ENCODE measurements around the gene SH3PXD2A.

DNA sequence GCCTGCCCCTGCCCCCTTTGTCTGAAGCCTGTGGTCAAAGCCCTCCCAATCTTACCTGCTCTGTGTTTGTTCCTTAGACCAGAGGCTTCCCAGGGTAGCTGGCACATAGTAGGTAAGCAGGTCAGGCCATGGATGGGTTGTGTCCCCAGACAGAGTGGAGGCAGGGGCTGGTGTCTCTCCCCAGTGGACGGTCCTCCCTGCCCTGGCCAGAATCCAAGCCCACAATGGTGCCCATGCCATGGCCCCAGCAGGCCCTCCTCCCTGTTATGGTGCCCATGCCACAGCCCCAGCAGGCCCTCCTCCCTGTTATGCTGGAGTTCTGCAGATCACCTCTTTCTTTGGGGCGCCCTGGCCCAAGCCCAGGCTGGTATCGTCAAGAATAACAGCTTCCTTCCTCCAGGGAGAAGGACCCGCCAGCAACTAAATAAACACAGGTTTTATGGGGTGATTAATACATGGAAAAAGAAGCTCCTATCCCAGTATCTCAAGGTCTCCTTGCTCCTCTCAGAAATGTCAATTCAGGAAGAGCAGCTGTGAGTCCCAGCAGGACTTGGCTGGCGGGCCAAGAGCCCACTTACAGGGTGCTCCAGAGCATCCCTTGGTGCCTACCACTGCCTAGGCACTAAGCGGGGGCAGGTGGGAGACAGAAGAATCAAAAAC lies 279.8 kb downstream of the SH3PXD2A start:
- TF ChIP-seq, protein P1, sequence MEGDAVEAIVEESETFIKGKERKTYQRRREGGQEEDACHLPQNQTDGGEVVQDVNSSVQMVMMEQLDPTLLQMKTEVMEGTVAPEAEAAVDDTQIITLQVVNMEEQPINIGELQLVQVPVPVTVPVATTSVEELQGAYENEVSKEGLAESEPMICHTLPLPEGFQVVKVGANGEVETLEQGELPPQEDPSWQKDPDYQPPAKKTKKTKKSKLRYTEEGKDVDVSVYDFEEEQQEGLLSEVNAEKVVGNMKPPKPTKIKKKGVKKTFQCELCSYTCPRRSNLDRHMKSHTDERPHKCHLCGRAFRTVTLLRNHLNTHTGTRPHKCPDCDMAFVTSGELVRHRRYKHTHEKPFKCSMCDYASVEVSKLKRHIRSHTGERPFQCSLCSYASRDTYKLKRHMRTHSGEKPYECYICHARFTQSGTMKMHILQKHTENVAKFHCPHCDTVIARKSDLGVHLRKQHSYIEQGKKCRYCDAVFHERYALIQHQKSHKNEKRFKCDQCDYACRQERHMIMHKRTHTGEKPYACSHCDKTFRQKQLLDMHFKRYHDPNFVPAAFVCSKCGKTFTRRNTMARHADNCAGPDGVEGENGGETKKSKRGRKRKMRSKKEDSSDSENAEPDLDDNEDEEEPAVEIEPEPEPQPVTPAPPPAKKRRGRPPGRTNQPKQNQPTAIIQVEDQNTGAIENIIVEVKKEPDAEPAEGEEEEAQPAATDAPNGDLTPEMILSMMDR (IDR thresholded peaks at IDR 0.05) = no peak
- TF ChIP-seq POLR2AphosphoS5 (IDR thresholded peaks at IDR 0.05) = no peak
- no peak for TF ChIP-seq POLR2A (IDR thresholded peaks at IDR 0.05)
